SU-DHL-6 (cell line): ENCODE data around the gene CSK.

Experiments used
- H2AFZ ChIP-seq: fragments of 200-600 bp; sonication (generic); 2 replicates; pipeline ENCODE4 v1.6.1; 2014; ENCODE audit warnings: low read depth, mild to moderate bottlenecking, moderate library complexity, mixed read lengths, antibody characterized with exemption, low read length; ENCODE audit not compliant: severe bottlenecking
- H3F3A ChIP-seq: fragments of 200-600 bp; shearing (Covaris generic); 2 replicates; pipeline ENCODE4 v1.6.0; 2016; ENCODE audit warnings: antibody characterized with exemption, mild to moderate bottlenecking; ENCODE audit not compliant: insufficient read depth
- H3K27ac ChIP-seq: fragments of 200-600 bp; sonication (generic); 2 replicates; pipeline ENCODE4 v1.5.1; 2016; ENCODE audit warnings: low read depth, mild to moderate bottlenecking, low read length, moderate library complexity, mixed read lengths
- H3K27me3 ChIP-seq: fragments of 200-600 bp; sonication (generic), shearing (Covaris generic); 2 replicates; pipeline ENCODE4 v1.6.0; 2014; ENCODE audit warnings: mild to moderate bottlenecking, low read length
- H3K36me3 ChIP-seq: fragments of 200-600 bp; sonication (generic); 2 replicates; pipeline ENCODE4 v1.6.1; 2014; ENCODE audit warnings: mild to moderate bottlenecking, low read length, mixed read lengths
- H3K4me2 ChIP-seq: fragments of 300-600, 200-600 bp; shearing (Covaris generic), sonication (generic); 2 replicates; pipeline ENCODE4 v1.6.0; 2014; ENCODE audit warnings: low read length, low read depth, mild to moderate bottlenecking; ENCODE audit not compliant: poor library complexity, severe bottlenecking
- H3K4me3 ChIP-seq: fragments of 200-600 bp; sonication (generic); 2 replicates; pipeline ENCODE4 v1.5.1; 2014; ENCODE audit warnings: antibody characterized with exemption, low read length, mild to moderate bottlenecking, mixed read lengths; ENCODE audit not compliant: insufficient read depth, poor library complexity, severe bottlenecking
- H3K79me2 ChIP-seq: fragments of 200-600 bp; sonication (generic); 2 replicates; pipeline ENCODE4 v1.6.1; 2014; ENCODE audit warnings: mild to moderate bottlenecking, low read length, moderate library complexity; ENCODE audit not compliant: insufficient read depth
- H3K9ac ChIP-seq: fragments of 200-600 bp; sonication (generic); 2 replicates; pipeline ENCODE4 v1.7.0; 2014; ENCODE audit warnings: mild to moderate bottlenecking, low read length
- H3K9me2 ChIP-seq: fragments of 200-600 bp; sonication (generic); replicated peaks from 2 replicates; pipeline ENCODE4 v1.6.1; 2014; ENCODE audit warnings: low read length; ENCODE audit not compliant: insufficient read depth
- H3K9me3 ChIP-seq: fragments of 200-600 bp; sonication (generic); 2 replicates; pipeline ENCODE4 v1.6.1; 2014; ENCODE audit warnings: low read length, mixed read lengths; ENCODE audit not compliant: insufficient read depth
- H4K20me1 ChIP-seq: fragments of 200-600 bp; sonication (generic); 2 replicates; pipeline ENCODE4 v1.6.1; 2014; ENCODE audit warnings: low read depth, mild to moderate bottlenecking, antibody characterized with exemption, low read length, moderate library complexity, mixed read lengths
- CTCF ChIP-seq: fragments of 200-600 bp; sonication (generic); IDR thresholded peaks from one replicate; pipeline ENCODE4 v1.5.1; 2017; ENCODE audit warnings: antibody characterized with exemption, mild to moderate bottlenecking, low read length, moderate library complexity; ENCODE audit not compliant: insufficient read depth, poor library complexity, severe bottlenecking
- EZH2phosphoT487 ChIP-seq: fragments of 200-600 bp; sonication (generic), shearing (Covaris generic); conservative IDR thresholded peaks from 2 replicates; pipeline ENCODE4 v1.6.1; 2018; ENCODE audit warnings: mild to moderate bottlenecking, antibody characterized with exemption, low read length, moderate library complexity, mixed read lengths

Gene CSK

DNA sequence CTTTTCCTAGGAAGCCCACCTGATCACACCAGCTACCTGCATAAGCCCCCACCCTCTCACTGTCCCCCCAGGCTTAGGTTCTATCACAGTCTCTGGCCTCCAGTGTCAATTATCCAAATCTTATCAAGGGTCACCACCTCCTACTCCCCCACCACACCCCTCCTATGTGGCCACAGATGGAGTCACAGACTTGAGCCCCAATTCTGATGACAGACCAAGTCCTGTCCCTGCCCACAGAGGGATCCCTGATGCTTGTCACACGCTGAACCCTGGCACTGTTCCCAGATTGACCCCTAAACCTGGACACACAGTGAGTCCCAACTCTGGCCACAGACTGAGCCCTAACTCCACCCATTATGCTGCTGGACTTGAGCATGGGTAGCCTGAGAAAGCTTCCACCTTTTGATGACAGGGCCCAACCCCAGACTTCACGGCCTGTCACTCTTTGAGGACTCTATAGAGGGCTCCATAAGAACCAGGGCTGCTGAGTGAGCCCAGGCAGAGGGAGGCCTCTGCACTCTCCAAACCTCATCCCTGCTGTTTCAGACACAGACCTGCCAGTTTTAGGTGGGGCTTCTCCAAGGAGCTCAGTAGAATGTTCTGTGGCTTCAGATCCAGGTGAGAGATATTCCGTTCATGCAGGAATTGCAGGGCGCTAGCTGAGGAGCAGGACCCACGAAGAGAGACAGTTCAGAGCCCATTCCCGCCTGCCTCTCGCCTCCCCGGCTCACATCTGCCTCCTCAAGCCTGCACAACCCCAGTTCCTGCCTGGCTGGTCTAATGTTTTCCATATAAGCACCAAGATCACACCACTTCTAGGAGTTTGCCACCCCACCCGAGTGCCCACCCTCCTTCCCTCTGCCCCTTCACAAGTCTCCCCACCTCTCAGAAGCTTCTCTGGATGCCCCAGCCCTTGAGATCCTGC lies 59.2 kb downstream of the CSK start:
- Histone ChIP-seq H3K4me2 (peak overlapping the region; percentile 81), H2AFZ (no peak overlapping the region), H3K27me3 (no peaks in the 10 kb centered on the region)

DNA sequence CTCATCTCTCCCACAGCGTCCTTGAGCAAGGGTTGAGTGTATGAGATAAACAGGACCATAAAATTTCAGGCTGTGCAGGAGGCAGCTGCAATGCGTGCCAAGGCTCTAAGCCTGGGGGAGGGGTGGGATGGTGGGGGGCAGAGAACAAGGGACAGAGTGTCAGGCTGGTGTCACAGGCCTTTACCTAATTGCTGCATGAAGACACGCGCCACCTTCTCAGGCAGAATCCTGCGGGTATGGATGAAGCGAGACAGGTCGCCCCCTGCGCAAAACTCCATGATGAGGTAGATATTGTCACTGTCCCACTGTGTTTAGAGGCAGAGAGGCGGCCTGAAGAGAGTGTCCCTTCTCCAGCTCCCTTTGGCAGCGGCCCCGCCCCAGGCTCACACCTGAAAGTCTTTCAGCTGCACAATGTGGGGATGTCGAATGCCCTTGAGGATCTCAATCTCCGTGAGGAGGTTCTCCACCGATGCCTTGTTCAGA lies 60.1 kb downstream of the CSK start:
- Histone ChIP-seq H3K9me3 (no peaks in the 10 kb centered on the region), H3K27ac (no peak overlapping the region), H3K36me3 (no peaks in the 10 kb centered on the region), H4K20me1 (no peaks in the 10 kb centered on the region), H3K4me2 (peak overlapping the region; percentile 81), H3K4me3 (peak overlapping the region; percentile 86), H3K9ac (peak overlapping the region; percentile 88), H3K79me2 (no peaks in the 10 kb centered on the region), H3K27me3 (no peaks in the 10 kb centered on the region), H3K9me2 (no peaks in the 10 kb centered on the region), H3F3A (peaks cover 20% of the 10 kb centered on the region; the same call in 1 of the 2 replicates), H2AFZ (no peak overlapping the region)
- TF ChIP-seq CTCF: no peak
- no peak for TF ChIP-seq EZH2phosphoT487

More for the DNA sequence above, 59.2 kb downstream of the CSK start:
- no peak overlapping the region for H3K9ac ChIP-seq
- H3F3A ChIP-seq: peaks cover 20% of the 10 kb centered on the region; the same call in 1 of the 2 replicates
- no peaks in the 10 kb centered on the region for H4K20me1 ChIP-seq
- H3K9me2 ChIP-seq: no peaks in the 10 kb centered on the region
- no peaks in the 10 kb centered on the region for H3K9me3 ChIP-seq
- TF ChIP-seq EZH2phosphoT487 (no peak), CTCF (no peak)
- H3K4me3 ChIP-seq: no peak overlapping the region
- H3K36me3 ChIP-seq: no peaks in the 10 kb centered on the region
- no peaks in the 10 kb centered on the region for H3K79me2 ChIP-seq
- no peak overlapping the region for H3K27ac ChIP-seq

DNA sequence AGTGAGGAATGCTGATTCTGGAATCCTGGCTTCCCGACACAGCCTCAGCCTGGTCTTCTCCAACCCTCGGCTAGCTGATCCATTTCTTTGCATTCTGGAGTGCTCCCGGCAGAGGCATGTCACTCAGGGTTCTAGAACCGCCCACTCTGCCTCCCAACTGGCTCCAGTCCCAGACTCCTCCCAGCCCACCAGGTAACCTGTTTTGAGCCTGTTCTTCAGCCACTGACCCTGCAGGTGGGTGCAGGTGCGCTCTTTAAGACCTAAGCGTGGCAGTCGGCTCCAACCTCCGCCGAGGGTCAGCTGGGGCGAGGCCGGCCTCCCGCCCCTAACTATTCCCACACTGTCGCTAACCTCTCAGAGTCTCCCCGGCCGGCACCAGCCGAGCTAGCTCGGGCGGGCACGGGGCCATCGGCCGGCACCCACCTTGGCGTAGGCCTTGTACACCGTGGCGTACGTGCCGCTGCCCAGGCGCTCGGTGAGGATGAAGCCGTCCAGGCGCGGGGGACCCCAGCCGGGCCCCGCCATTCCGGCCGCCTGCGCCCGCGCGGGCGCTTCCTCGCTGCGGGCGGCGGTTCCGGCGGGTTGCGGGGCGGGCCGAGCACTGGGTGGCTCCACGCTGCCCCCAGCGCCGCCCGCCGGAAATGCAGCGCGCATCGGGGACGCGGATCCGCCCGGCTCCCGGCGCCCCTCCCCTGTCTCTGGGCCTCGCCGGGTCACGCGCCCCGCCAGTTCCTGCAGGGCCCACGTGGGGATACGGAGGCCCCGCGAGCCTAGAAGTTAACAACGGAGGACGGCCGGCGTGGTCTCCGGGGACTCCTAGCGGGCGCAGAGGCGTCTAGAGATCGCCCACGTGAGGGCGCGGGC lies 60.9 kb downstream of the CSK start, which contains the start of gene ULK3:
Gene ULK3 (minus strand): TSS at position 576 of the 864 bp plus-strand sequence. CDS start 51 bp downstream, at position 525.
- H3F3A ChIP-seq: peaks cover 20% of the 10 kb centered on the region; the same call in 1 of the 2 replicates
- no peaks in the 10 kb centered on the region for H3K9me3 ChIP-seq
- H3K27me3 ChIP-seq: no peaks in the 10 kb centered on the region
- H3K9me2 ChIP-seq: no peaks in the 10 kb centered on the region
- H3K4me3 ChIP-seq: peak within 1 kb of the TSS; percentile 86
- H2AFZ ChIP-seq: peak within 1 kb of the TSS; percentile 85
- H3K79me2 ChIP-seq: no peaks in the 10 kb centered on the region
- TF ChIP-seq EZH2phosphoT487 (no peak), CTCF (peak; percentile 26)
- H3K4me2 ChIP-seq: peak within 1 kb of the TSS; percentile 81
- H3K9ac ChIP-seq: peak within 1 kb of the TSS; percentile 88
- H4K20me1 ChIP-seq: no peaks in the 10 kb centered on the region
- H3K36me3 ChIP-seq: no peaks in the 10 kb centered on the region
- H3K27ac ChIP-seq: peak within 1 kb of the TSS; percentile 71
